Measurements from ENCODE around the gene WFDC2. TPM values are rescaled to one million over a fixed set of nuclear protein-coding genes. Genes with fewer than 3 reads are reported as not detected.

Gene WFDC2
- total and polyA plus RNA-seq, 12 donors, result 0.44 to 1.6 (median 0.56) TPM; not detected in 6

GRCh38 chr20:45426320-45427016 lies 43.1 kb upstream of the WFDC2 start:
- no peak for DNase-seq

DNA sequence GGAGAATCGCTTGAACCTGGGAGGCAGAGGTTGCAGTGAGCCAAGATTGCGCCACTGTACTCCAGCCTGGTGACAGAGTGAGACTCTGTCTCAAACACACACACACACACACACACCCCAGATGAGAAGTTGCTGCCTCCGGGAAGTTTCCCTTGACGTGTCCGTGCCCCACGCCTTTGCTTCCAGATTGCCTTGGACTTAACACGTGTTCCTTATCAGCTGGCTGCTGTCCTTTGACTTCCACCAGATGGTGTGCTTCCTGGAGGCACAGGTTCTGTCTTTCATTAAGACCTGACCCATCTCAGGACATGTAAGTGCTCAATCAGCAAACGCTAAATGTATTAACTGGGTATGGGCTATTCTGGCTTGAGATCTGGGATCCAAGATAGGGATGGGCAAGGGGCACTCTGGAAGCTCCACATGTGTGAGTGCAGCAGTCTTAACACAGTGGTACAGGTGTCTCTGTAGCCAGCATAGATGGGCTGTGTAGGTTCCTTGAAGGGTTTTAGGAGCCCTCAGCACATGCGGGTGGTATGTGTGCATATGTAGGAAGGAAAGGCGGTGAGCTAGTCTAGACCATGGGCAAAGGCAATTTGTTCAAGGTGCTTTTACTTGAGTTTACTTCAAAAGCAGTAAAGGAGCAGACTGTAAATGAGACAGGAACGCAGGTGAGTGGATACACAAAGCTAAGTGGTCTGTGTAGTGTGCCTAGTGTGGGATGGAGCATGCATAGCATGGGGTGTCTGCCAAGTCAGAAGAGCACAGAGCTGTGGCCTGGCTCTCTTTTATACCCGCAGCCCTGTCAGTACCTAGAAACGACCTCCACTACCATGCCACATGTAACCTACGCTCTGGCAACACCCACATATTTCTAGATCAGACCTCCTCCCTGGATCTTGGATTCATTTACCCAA lies 42.1 kb upstream of the WFDC2 start:
- peaks cover 0 to 16% (median 6%) of the 10 kb centered on the region in 9 donors for H3K4me1 ChIP-seq
- ATAC-seq (peak in 7 of 8 donors; percentile 22 to 74 (median 40)), DNase-seq (no peak)
- no peak overlapping the region for H3K27ac ChIP-seq
- H3K9me3 ChIP-seq, result no peaks in the 10 kb centered on the region
- WGBS, 2 donors, result 49 to 61% methylated on average over 14 of the region's 14 CpGs
- intact Hi-C loops (cut with DNase I), result no loop called here
- no peaks in the 10 kb centered on the region for H3K27me3 ChIP-seq
- peaks cover 0 to 51% (median 24%) of the 10 kb centered on the region in 9 donors for H3K36me3 ChIP-seq
- H3K4me3 ChIP-seq, result no peak overlapping the region
- TF ChIP-seq, protein P1, sequence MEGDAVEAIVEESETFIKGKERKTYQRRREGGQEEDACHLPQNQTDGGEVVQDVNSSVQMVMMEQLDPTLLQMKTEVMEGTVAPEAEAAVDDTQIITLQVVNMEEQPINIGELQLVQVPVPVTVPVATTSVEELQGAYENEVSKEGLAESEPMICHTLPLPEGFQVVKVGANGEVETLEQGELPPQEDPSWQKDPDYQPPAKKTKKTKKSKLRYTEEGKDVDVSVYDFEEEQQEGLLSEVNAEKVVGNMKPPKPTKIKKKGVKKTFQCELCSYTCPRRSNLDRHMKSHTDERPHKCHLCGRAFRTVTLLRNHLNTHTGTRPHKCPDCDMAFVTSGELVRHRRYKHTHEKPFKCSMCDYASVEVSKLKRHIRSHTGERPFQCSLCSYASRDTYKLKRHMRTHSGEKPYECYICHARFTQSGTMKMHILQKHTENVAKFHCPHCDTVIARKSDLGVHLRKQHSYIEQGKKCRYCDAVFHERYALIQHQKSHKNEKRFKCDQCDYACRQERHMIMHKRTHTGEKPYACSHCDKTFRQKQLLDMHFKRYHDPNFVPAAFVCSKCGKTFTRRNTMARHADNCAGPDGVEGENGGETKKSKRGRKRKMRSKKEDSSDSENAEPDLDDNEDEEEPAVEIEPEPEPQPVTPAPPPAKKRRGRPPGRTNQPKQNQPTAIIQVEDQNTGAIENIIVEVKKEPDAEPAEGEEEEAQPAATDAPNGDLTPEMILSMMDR (IDR thresholded peaks at IDR 0.05), result no peak

More at GRCh38 chr20:45426320-45427016, 43.1 kb upstream of the WFDC2 start:
- peak in 6 of 8 donors; percentile 8 to 46 (median 27) for ATAC-seq
- TF ChIP-seq, protein P1 (IDR thresholded peaks at IDR 0.05), result no peak
- 88 to 90% methylated on average over 5 of the region's 5 CpGs for WGBS, 2 donors
- Histone ChIP-seq H3K27ac (no peak overlapping the region), H3K27me3 (no peaks in the 10 kb centered on the region), H3K36me3 (peaks cover 0 to 61% (median 35%) of the 10 kb centered on the region in 9 donors), H3K9me3 (no peaks in the 10 kb centered on the region), H3K4me1 (peaks cover 0 to 16% (median 5%) of the 10 kb centered on the region in 9 donors), H3K4me3 (no peak overlapping the region)
- intact Hi-C loops (cut with DNase I), result no loop called here

GRCh38 chr20:45429618-45430017 lies 39.9 kb upstream of the WFDC2 start:
- TF ChIP-seq, protein P1 (IDR thresholded peaks at IDR 0.05), result no peak
- WGBS, 2 donors, result 76 to 78% methylated on average over 2 of the region's 2 CpGs
- intact Hi-C loops (cut with DNase I), result loop anchor here in 1 of 10 donors (10.0 kb wide), 1 partner anchor 345 kb away; no protein-coding TSS in a partner anchor

DNA sequence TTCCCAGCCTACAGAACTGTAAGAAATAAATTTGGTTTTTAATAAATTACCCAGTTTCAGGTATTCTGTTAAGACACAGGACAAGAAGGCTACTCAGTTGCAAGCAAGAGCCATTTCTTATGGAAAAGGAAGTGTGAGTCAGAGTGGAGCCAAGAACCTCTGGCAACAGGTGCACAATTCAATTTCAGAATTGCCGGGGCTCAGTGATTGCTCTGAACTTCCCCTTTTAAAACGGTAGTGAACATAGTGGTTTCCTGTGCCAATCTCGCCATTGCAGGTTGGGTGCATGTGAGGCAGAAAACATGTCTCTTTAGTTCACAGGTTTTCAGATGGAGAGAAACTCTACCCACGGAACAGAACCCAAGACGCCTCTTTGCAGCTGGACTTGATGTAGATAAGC lies 37.3 kb upstream of the WFDC2 start:
- Histone ChIP-seq H3K36me3 (peaks cover 0 to 12% (median 0%) of the 10 kb centered on the region in 9 donors), H3K27me3 (no peaks in the 10 kb centered on the region), H3K27ac (no peak overlapping the region), H3K4me3 (no peak overlapping the region), H3K9me3 (no peaks in the 10 kb centered on the region), H3K4me1 (peaks cover 0 to 23% (median 11%) of the 10 kb centered on the region in 9 donors)
- TF ChIP-seq, protein P1 (IDR thresholded peaks at IDR 0.05), result no peak
- no peak for DNase-seq
- ATAC-seq, result no peak
- intact Hi-C loops (cut with DNase I), result loop anchor here in 1 of 10 donors (10.0 kb wide), 1 partner anchor 343 kb away; no protein-coding TSS in a partner anchor
- WGBS, 2 donors, result 72 to 79% methylated on average over 5 of the region's 5 CpGs

More at GRCh38 chr20:45429618-45430017, 39.9 kb upstream of the WFDC2 start:
- H3K4me3 ChIP-seq, result no peak overlapping the region
- no peaks in the 10 kb centered on the region for H3K9me3 ChIP-seq
- H3K27ac ChIP-seq, result no peak overlapping the region
- no peaks in the 10 kb centered on the region for H3K27me3 ChIP-seq
- ATAC-seq, result no peak
- peaks cover 0 to 32% (median 3%) of the 10 kb centered on the region in 9 donors for H3K36me3 ChIP-seq
- no peak for DNase-seq
- peaks cover 0 to 24% (median 7%) of the 10 kb centered on the region in 9 donors for H3K4me1 ChIP-seq
